ENCODE measurements around the gene S100A3.
"Not testable (repeated sequence)": the region's sequence is repeated elsewhere in the genome, so short reads cannot be mapped to it uniquely, and the experiment has no call there.

S100A3 gene

GRCh38 chr1:153548722-153549688 is at the start of gene S100A3:
S100A3 (minus strand) TSS chr1:153549258; CDS start chr1:153548485, 773 bp downstream.
- in situ Hi-C loops (cut with MboI; ENCODE audit: low sequenced_read_pairs), result loop anchor here (25.0 kb wide), 1 partner anchor 438 kb away; the partner anchor contains the start of genes JTB, RAB13 and RPS27

GRCh38 chr1:153598309-153599172 is 49.5 kb upstream of the S100A3 start:
- in situ Hi-C loops (cut with MboI; ENCODE audit: low sequenced_read_pairs), result no loop called here

- in situ Hi-C loops (cut with MboI; ENCODE audit: low sequenced_read_pairs), result no loop called here
Measured at GRCh38 chr1:153597206-153597605, 48.1 kb upstream of the S100A3 start.

GRCh38 chr1:153592748-153593147 is 43.7 kb upstream of the S100A3 start:
- in situ Hi-C loops (cut with MboI; ENCODE audit: low sequenced_read_pairs), result no loop called here

- in situ Hi-C loops (cut with MboI; ENCODE audit: low sequenced_read_pairs), result no loop called here
Measured at GRCh38 chr1:153588482-153588881, 39.4 kb upstream of the S100A3 start.

- in situ Hi-C loops (cut with MboI; ENCODE audit: low sequenced_read_pairs), result not testable (repeated sequence)
Measured at GRCh38 chr1:153588033-153588432, 39.0 kb upstream of the S100A3 start.

- in situ Hi-C loops (cut with MboI; ENCODE audit: low sequenced_read_pairs), result no loop called here
Measured at GRCh38 chr1:153587314-153587713, 38.3 kb upstream of the S100A3 start.

GRCh38 chr1:153586347-153586746 is 37.3 kb upstream of the S100A3 start:
- in situ Hi-C loops (cut with MboI; ENCODE audit: low sequenced_read_pairs), result no loop called here

GRCh38 chr1:153585006-153585405 is 35.9 kb upstream of the S100A3 start:
- in situ Hi-C loops (cut with MboI; ENCODE audit: low sequenced_read_pairs), result no loop called here

- in situ Hi-C loops (cut with MboI; ENCODE audit: low sequenced_read_pairs), result no loop called here
Measured at GRCh38 chr1:153583976-153584375, 34.9 kb upstream of the S100A3 start.

- in situ Hi-C loops (cut with MboI; ENCODE audit: low sequenced_read_pairs), result not testable (repeated sequence)
Measured at GRCh38 chr1:153583514-153583913, 34.5 kb upstream of the S100A3 start.

- in situ Hi-C loops (cut with MboI; ENCODE audit: low sequenced_read_pairs), result not testable (repeated sequence)
Measured at GRCh38 chr1:153582836-153583235, 33.8 kb upstream of the S100A3 start.

- in situ Hi-C loops (cut with MboI; ENCODE audit: low sequenced_read_pairs), result no loop called here
Measured at GRCh38 chr1:153578936-153579335, 29.9 kb upstream of the S100A3 start.

- in situ Hi-C loops (cut with MboI; ENCODE audit: low sequenced_read_pairs), result no loop called here
Measured at GRCh38 chr1:153578490-153578889, 29.4 kb upstream of the S100A3 start.

GRCh38 chr1:153577624-153578051 is 28.6 kb upstream of the S100A3 start:
- in situ Hi-C loops (cut with MboI; ENCODE audit: low sequenced_read_pairs), result no loop called here

GRCh38 chr1:153577138-153577537 is 28.1 kb upstream of the S100A3 start:
- in situ Hi-C loops (cut with MboI; ENCODE audit: low sequenced_read_pairs), result no loop called here

GRCh38 chr1:153575497-153575896 is 26.4 kb upstream of the S100A3 start:
- in situ Hi-C loops (cut with MboI; ENCODE audit: low sequenced_read_pairs), result not testable (repeated sequence)

GRCh38 chr1:153575081-153575491 is 26.0 kb upstream of the S100A3 start:
- in situ Hi-C loops (cut with MboI; ENCODE audit: low sequenced_read_pairs), result not testable (repeated sequence)

GRCh38 chr1:153573351-153573750 is 24.3 kb upstream of the S100A3 start:
- in situ Hi-C loops (cut with MboI; ENCODE audit: low sequenced_read_pairs), result loop anchor here (5.0 kb wide), 1 partner anchor 44 kb away; the partner anchor contains the start of gene S100A14

- in situ Hi-C loops (cut with MboI; ENCODE audit: low sequenced_read_pairs), result loop anchor here (5.0 kb wide), 1 partner anchor 45 kb away; the partner anchor contains the start of gene S100A14
Measured at GRCh38 chr1:153572569-153573015, 23.5 kb upstream of the S100A3 start.

- in situ Hi-C loops (cut with MboI; ENCODE audit: low sequenced_read_pairs), result loop anchor here (5.0 kb wide), 1 partner anchor 46 kb away; the partner anchor contains the start of gene S100A14
Measured at GRCh38 chr1:153571706-153572105, 22.6 kb upstream of the S100A3 start.
